Measurements from ENCODE around the gene WRAP73.
"Not testable (repeated sequence)": the region's sequence is repeated elsewhere in the genome, so short reads cannot be mapped to it uniquely, and the experiment has no call there.

WRAP73 gene

GRCh38 chr1:3599286-3599811, 50.6 kb downstream of the WRAP73 start:
- FAIRE-seq: no peak
- no peak for DNase-seq (ENCODE audit: low spot score)

- no peak for DNase-seq (ENCODE audit: low spot score)
- FAIRE-seq: no peak
Measured at GRCh38 chr1:3598522-3599285, 51.2 kb downstream of the WRAP73 start.

GRCh38 chr1:3598051-3598491, 51.8 kb downstream of the WRAP73 start:
- DNase-seq (ENCODE audit: low spot score): no peak
- FAIRE-seq: no peak

- DNase-seq (ENCODE audit: low spot score) (no peak), FAIRE-seq (no peak)
Measured at GRCh38 chr1:3597599-3597964, 52.3 kb downstream of the WRAP73 start.

GRCh38 chr1:3596663-3597598, 53.0 kb downstream of the WRAP73 start:
- DNase-seq (ENCODE audit: low spot score) (no peak), FAIRE-seq (no peak)

GRCh38 chr1:3595949-3596348, 54.0 kb downstream of the WRAP73 start:
- no peak for DNase-seq (ENCODE audit: low spot score)
- FAIRE-seq: no peak

- DNase-seq (ENCODE audit: low spot score): no peak
- FAIRE-seq: no peak
Measured at GRCh38 chr1:3594706-3595377, 55.1 kb downstream of the WRAP73 start.

GRCh38 chr1:3593745-3594144, 56.2 kb downstream of the WRAP73 start:
- FAIRE-seq: no peak
- DNase-seq (ENCODE audit: low spot score): no peak

- no peak for DNase-seq (ENCODE audit: low spot score)
- no peak for FAIRE-seq
Measured at GRCh38 chr1:3593334-3593733, 56.6 kb downstream of the WRAP73 start.

GRCh38 chr1:3590951-3591865, 58.7 kb downstream of the WRAP73 start:
- FAIRE-seq (no peak), DNase-seq (ENCODE audit: low spot score) (no peak)

GRCh38 chr1:3590139-3590763, 59.7 kb downstream of the WRAP73 start:
- DNase-seq (ENCODE audit: low spot score) (no peak), FAIRE-seq (no peak)

GRCh38 chr1:3588395-3588794, 61.5 kb downstream of the WRAP73 start:
- no peak for DNase-seq (ENCODE audit: low spot score)
- no peak for FAIRE-seq

- DNase-seq (ENCODE audit: low spot score): no peak
- FAIRE-seq: no peak
Measured at GRCh38 chr1:3586986-3587759, 62.7 kb downstream of the WRAP73 start.

GRCh38 chr1:3585940-3586568, 63.8 kb downstream of the WRAP73 start:
- DNase-seq (ENCODE audit: low spot score): no peak
- FAIRE-seq: peak; percentile 89

- peak; percentile 97 for FAIRE-seq
- DNase-seq (ENCODE audit: low spot score): not testable (repeated sequence)
Measured at GRCh38 chr1:3585353-3585868, 64.5 kb downstream of the WRAP73 start.

GRCh38 chr1:3584915-3585314, 65.0 kb downstream of the WRAP73 start:
- FAIRE-seq (no peak), DNase-seq (ENCODE audit: low spot score) (no peak)

GRCh38 chr1:3583751-3584150, 66.2 kb downstream of the WRAP73 start:
- not testable (repeated sequence) for FAIRE-seq; DNase-seq (ENCODE audit: low spot score)

GRCh38 chr1:3581296-3582036, 68.4 kb downstream of the WRAP73 start:
- FAIRE-seq (no peak), DNase-seq (ENCODE audit: low spot score) (no peak)

Data from urothelium cell line (cell line).